OCI-LY7 (cell line): Measurements from ENCODE around the gene RNF217. TPM values are rescaled to one million over a fixed set of nuclear protein-coding genes. Genes with fewer than 3 reads are reported as not detected.

ENCODE experiments used
- BruUV-seq: library from RNA; stranded (reverse); fragments of 400-500 nt; replicated peaks from 2 replicates; lab custom pipeline; 2021; lab: Mats Ljungman, UMichigan
- CTCF ChIA-PET: fragments of 300-600 bp; sonication (Branson Sonifier 250); formaldehyde crosslinking; loops from one replicate; lab custom pipeline; 2022; ENCODE audit warnings: antibody characterized with exemption; ENCODE audit not compliant: unreplicated experiment; lab: Charles Lee
- POLR2A ChIA-PET: fragments of 300-600 bp; sonication (Branson Sonifier 250); formaldehyde crosslinking; loops from one replicate; lab custom pipeline; 2022; ENCODE audit warnings: antibody characterized with exemption; lab: Charles Lee
- DNase-seq: peaks from one replicate; pipeline ENCODE4 v3.0.0-alpha.2; 2015; ENCODE audit warnings: low spot score
- H2AFZ ChIP-seq: fragments of 200-600 bp; sonication (generic), shearing (Covaris generic); 2 replicates; pipeline ENCODE4 v1.6.1; 2014; ENCODE audit warnings: mild to moderate bottlenecking, antibody characterized with exemption, low read length, moderate library complexity
- H3K27ac ChIP-seq: fragments of 200-600 bp; sonication (generic); 2 replicates; pipeline ENCODE4 v1.5.1; 2014; ENCODE audit warnings: mixed run types, low read depth, mild to moderate bottlenecking, moderate library complexity, low read length, inconsistent platforms; ENCODE audit not compliant: poor library complexity, severe bottlenecking
- H3K36me3 ChIP-seq: fragments of 200-600 bp; sonication (generic); 2 replicates; pipeline ENCODE4 v1.6.1; 2014; ENCODE audit warnings: mild to moderate bottlenecking, antibody characterized with exemption, low read length, moderate library complexity, mixed read lengths; ENCODE audit not compliant: insufficient read depth
- H3K4me1 ChIP-seq: fragments of 200-600 bp; sonication (generic); 2 replicates; pipeline ENCODE4 v1.5.1; 2014; ENCODE audit warnings: mild to moderate bottlenecking, low read length; ENCODE audit not compliant: insufficient read depth, poor library complexity, severe bottlenecking
- H3K4me2 ChIP-seq: fragments of 200-600 bp; sonication (generic); 2 replicates; pipeline ENCODE4 v1.6.1; 2014; ENCODE audit warnings: mild to moderate bottlenecking, low read length
- H3K4me3 ChIP-seq: fragments of 200-600 bp; sonication (generic); 2 replicates; pipeline ENCODE4 v1.5.1; 2014; ENCODE audit warnings: mild to moderate bottlenecking, low read depth, low read length; ENCODE audit not compliant: poor library complexity, severe bottlenecking
- H3K79me2 ChIP-seq: fragments of 200-600 bp; sonication (generic); 2 replicates; pipeline ENCODE4 v1.6.1; 2016; ENCODE audit warnings: low read depth, mild to moderate bottlenecking, low read length, moderate library complexity, mixed read lengths; ENCODE audit not compliant: insufficient read depth
- H3K9me2 ChIP-seq: fragments of 200-600 bp; sonication (generic); 2 replicates; pipeline ENCODE4 v1.6.1; 2016; ENCODE audit warnings: mild to moderate bottlenecking, low read length, mixed read lengths; ENCODE audit not compliant: insufficient read depth
- H3K9me3 ChIP-seq: fragments of 200-600 bp; sonication (generic); 2 replicates; pipeline ENCODE4 v1.6.1; 2014; ENCODE audit warnings: mild to moderate bottlenecking, mixed run types, low read length, mixed read lengths
- H4K20me1 ChIP-seq: fragments of 200-600 bp; sonication (generic); 2 replicates; pipeline ENCODE4 v1.6.1; 2014; ENCODE audit warnings: mild to moderate bottlenecking, antibody characterized with exemption, low read length, moderate library complexity, mixed read lengths; ENCODE audit not compliant: insufficient read depth
- CTCF ChIP-seq: fragments of 200-600 bp; sonication (generic); conservative IDR thresholded peaks from 2 replicates; pipeline ENCODE4 v1.5.1; 2014; ENCODE audit warnings: mild to moderate bottlenecking, antibody characterized with exemption, low read length, moderate library complexity, mixed read lengths
- EZH2phosphoT487 ChIP-seq: fragments of 200-600 bp; sonication (generic); IDR thresholded peaks from 2 replicates; pipeline ENCODE4 v1.6.1; 2018; ENCODE audit warnings: low read depth, borderline replicate concordance, mild to moderate bottlenecking, mixed run types, antibody characterized with exemption, low read length, moderate library complexity, mixed read lengths
- intact Hi-C: fragments of 100-400 bp; cut with micrococcal nuclease; formaldehyde crosslinking; loops from one replicate; pipeline ENCODE4 v1.10.0; 2022; ENCODE audit not compliant: unreplicated experiment
- total RNA-seq, 2 experiments: library from RNA; depleted of rRNA in 1 of 2; stranded (reverse); fragments of >200 nt in 1 of 2; shearing (Covaris generic) in 1 of 2; gene quantifications; 2 replicates each; pipeline ENCODE4 v1.2.3, GENCODE V29; 2014 to 2022

Gene RNF217
- total RNA-seq, 2 experiments from 2014 or later: not detected

DNA sequence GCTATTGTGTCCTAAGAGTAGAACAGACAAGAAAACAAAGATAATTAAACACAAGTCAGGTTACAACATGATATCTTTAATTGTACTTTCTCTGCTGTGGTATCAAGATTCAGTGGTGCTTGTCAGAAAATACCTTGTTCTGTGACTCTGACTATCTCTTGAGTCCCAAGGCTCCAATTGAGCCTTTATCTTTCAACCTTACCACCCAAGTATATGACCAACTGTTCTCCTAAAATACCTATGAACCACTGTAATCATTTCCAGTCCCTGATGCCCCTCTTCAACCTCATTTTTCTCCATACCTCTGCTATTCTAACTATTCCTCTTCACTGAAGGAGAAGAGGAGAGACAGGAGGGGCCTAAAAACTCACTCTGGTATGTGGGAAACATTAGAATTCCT lies 124.5 kb downstream of the RNF217 start:
- no peaks in the 10 kb centered on the region for H3K9me2 ChIP-seq
- no peak overlapping the region for H2AFZ ChIP-seq
- intact Hi-C loops: no loop called here
- H3K79me2 ChIP-seq: no peaks in the 10 kb centered on the region
- CTCF ChIA-PET: no interaction called here
- H3K4me3 ChIP-seq: no peak overlapping the region
- H3K36me3 ChIP-seq: no peaks in the 10 kb centered on the region
- no peaks in the 10 kb centered on the region for H3K9me3 ChIP-seq
- TF ChIP-seq EZH2phosphoT487 (no peak), CTCF (no peak)
- H4K20me1 ChIP-seq: no peaks in the 10 kb centered on the region
- BruUV-seq: no TSS peak
- H3K4me2 ChIP-seq: no peak overlapping the region
- H3K27ac ChIP-seq: no peak overlapping the region
- POLR2A ChIA-PET: no interaction called here
- no peak for DNase-seq
- H3K4me1 ChIP-seq: no peaks in the 10 kb centered on the region

- Histone ChIP-seq H3K79me2 (no peaks in the 10 kb centered on the region), H4K20me1 (no peaks in the 10 kb centered on the region), H3K9me2 (no peaks in the 10 kb centered on the region), H3K4me2 (no peak overlapping the region), H3K4me1 (no peaks in the 10 kb centered on the region), H3K4me3 (no peak overlapping the region), H3K9me3 (no peaks in the 10 kb centered on the region), H3K36me3 (no peaks in the 10 kb centered on the region), H3K27ac (no peak overlapping the region), H2AFZ (no peak overlapping the region)
- ChIA-PET POLR2A (no interaction called here), CTCF (no interaction called here)
- TF ChIP-seq EZH2phosphoT487: no peak
- no peak for TF ChIP-seq CTCF
- no TSS peak for BruUV-seq
- intact Hi-C loops: no loop called here
- no peak for DNase-seq
Observed at GRCh38 chr6:125088963-125089362, 126.7 kb downstream of the RNF217 start.

- Histone ChIP-seq H4K20me1 (no peaks in the 10 kb centered on the region), H3K79me2 (no peaks in the 10 kb centered on the region), H3K9me3 (no peaks in the 10 kb centered on the region), H3K4me3 (no peak overlapping the region), H3K4me2 (no peak overlapping the region), H2AFZ (no peak overlapping the region), H3K36me3 (no peaks in the 10 kb centered on the region), H3K9me2 (no peaks in the 10 kb centered on the region), H3K27ac (no peak overlapping the region), H3K4me1 (no peaks in the 10 kb centered on the region)
- intact Hi-C loops: no loop called here
- ChIA-PET POLR2A (no interaction called here), CTCF (no interaction called here)
- TF ChIP-seq EZH2phosphoT487: no peak
- no peak for TF ChIP-seq CTCF
- no TSS peak for BruUV-seq
- DNase-seq: no peak
Observed at GRCh38 chr6:125094563-125094962, 132.3 kb downstream of the RNF217 start.
